Adrenal gland (tissue), 5 donors: ENCODE measurements around the gene C19orf47.

Experiments
- POLR2A ChIP-seq, 2 donors: fragments of 450-650 bp; IDR thresholded peaks; one replicate each; pipeline ENCODE4 v1.6.1; 2017; ENCODE audit warnings: antibody characterized with exemption in 2 of 2, mild to moderate bottlenecking in 2 of 2, moderate library complexity in 1 of 2
- TF ChIP-seq, protein P1 (sequence below), 6 experiments: fragments of 450-650 bp in 4 of 6; fragments of 200-600 bp in 2 of 6; sonication (generic) in 1 of 6; IDR thresholded peaks; 1 replicate in 5 of 6; 2 replicates in 1 of 6; pipeline versions ENCODE4 v1.5.1 to v1.8.0; 2016 to 2021; ENCODE audit warnings: antibody characterized with exemption in 6 of 6, mild to moderate bottlenecking in 2 of 6, moderate library complexity in 1 of 6
- donor health status: DM: no; HTN: no; CAD: no.

DNA sequence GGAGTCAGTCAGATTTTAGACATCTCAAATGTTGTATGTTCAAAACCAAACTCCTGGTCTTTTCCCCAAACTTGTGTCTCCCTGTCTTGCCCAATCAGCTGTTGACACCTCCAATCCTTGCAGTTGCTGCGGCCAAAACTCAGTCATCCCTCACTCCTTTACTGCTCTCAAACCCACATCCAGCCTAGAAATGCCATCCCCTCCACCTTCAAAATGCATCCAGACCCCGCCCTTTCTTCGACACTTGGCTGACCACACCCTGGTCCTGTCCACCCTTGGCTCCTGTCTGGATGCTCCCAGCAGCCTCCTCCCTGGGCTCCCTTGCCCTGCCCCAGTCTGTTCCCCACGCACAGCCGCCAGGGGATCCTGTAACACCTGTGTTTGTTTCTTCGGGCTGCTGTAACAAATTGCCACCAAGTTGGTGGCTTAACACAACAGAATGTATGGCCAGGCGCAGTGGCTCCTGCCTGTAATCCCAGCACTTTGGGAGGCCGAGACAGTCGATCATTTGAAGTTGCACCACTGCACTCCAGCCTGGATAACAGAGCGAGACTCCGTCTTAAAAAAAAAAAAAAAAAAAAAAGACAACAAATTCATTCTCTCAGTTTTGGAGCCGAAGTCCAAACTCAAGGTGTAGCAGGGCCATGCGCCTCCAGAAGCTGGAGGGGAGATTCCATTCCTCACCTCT is 12.0 kb upstream of the C19orf47 start:
- TF ChIP-seq, protein P1, sequence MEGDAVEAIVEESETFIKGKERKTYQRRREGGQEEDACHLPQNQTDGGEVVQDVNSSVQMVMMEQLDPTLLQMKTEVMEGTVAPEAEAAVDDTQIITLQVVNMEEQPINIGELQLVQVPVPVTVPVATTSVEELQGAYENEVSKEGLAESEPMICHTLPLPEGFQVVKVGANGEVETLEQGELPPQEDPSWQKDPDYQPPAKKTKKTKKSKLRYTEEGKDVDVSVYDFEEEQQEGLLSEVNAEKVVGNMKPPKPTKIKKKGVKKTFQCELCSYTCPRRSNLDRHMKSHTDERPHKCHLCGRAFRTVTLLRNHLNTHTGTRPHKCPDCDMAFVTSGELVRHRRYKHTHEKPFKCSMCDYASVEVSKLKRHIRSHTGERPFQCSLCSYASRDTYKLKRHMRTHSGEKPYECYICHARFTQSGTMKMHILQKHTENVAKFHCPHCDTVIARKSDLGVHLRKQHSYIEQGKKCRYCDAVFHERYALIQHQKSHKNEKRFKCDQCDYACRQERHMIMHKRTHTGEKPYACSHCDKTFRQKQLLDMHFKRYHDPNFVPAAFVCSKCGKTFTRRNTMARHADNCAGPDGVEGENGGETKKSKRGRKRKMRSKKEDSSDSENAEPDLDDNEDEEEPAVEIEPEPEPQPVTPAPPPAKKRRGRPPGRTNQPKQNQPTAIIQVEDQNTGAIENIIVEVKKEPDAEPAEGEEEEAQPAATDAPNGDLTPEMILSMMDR (IDR thresholded peaks at IDR 0.05): no peak
- TF ChIP-seq POLR2A (IDR thresholded peaks at IDR 0.05): no peak
